ENCODE data around the gene TFF3.

- TF ChIP-seq EZH2phosphoT487 (IDR thresholded peaks at IDR 0.05; ENCODE audit: low read depth, severe bottlenecking, unreplicated experiment) (no peak), CTCF (IDR thresholded peaks at IDR 0.05; ENCODE audit: poor library complexity) (no peak)
These were observed 13.0 kb downstream of the TFF3 start for GRCh38 chr21:42302076-42302650.
